ENCODE results near the gene IPCEF1.

- TF ChIP-seq, protein P1, sequence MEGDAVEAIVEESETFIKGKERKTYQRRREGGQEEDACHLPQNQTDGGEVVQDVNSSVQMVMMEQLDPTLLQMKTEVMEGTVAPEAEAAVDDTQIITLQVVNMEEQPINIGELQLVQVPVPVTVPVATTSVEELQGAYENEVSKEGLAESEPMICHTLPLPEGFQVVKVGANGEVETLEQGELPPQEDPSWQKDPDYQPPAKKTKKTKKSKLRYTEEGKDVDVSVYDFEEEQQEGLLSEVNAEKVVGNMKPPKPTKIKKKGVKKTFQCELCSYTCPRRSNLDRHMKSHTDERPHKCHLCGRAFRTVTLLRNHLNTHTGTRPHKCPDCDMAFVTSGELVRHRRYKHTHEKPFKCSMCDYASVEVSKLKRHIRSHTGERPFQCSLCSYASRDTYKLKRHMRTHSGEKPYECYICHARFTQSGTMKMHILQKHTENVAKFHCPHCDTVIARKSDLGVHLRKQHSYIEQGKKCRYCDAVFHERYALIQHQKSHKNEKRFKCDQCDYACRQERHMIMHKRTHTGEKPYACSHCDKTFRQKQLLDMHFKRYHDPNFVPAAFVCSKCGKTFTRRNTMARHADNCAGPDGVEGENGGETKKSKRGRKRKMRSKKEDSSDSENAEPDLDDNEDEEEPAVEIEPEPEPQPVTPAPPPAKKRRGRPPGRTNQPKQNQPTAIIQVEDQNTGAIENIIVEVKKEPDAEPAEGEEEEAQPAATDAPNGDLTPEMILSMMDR (conservative IDR thresholded peaks at IDR 0.05) = no peak
- no peak for TF ChIP-seq ZFX (IDR thresholded peaks at IDR 0.05)
Observed at GRCh38 chr6:154380741-154381140, 24.1 kb upstream of the IPCEF1 start.
